ENCODE data around the gene PCDH1.
A peak's percentile ranks its signal among the peaks of the same experiment; 100 is the strongest.
"Not testable (repeated sequence)": the region's sequence is repeated elsewhere in the genome, so short reads cannot be mapped to it uniquely, and the experiment has no call there.

PCDH1 gene

DNA sequence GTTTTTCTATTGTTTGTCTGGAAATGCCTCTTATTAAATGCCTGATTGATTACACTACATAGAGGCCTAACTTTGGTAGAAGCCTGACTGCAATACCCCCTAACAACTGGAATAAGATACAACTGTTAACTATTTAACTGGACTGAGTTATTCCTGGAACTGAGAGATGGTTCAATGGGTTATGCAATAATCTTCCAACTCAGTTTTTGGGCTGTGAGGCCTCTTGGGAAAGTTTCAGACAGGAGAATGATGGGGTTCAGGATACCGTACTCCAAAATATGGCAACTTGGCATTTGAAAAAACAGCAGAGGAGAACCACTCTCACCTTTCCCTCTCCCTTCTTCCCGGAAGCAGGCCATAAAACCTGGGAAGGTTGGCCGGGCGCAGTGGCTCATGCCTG is 19.2 kb upstream of the PCDH1 start:
- no peak for DNase-seq

DNA sequence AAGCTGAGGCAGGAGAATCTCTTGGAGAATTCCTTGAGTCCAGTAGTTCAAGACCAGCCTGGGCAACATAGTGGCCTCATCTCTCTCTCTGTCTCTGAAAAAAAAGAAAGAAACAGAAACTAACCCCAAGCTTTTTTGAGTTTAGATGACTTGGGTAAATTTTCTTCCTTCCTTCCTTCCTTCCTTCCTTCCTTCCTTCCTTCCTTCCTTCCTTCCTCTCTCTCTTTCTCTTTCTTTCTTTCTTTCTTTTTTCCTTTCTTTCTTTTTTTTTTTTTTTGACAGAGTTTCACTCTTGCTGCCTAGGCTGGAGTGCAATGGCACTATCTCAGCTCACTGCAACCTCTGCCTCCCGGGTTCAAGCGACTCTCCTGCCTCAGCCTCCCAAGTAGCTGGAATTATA is 12.2 kb upstream of the PCDH1 start:
- DNase-seq = not testable (repeated sequence)

GRCh38 chr5:141889282-141889871 is 11.2 kb upstream of the PCDH1 start:
- no peak for DNase-seq

- DNase-seq = no peak
Observed at GRCh38 chr5:141883892-141884318, 5.7 kb upstream of the PCDH1 start.

DNA sequence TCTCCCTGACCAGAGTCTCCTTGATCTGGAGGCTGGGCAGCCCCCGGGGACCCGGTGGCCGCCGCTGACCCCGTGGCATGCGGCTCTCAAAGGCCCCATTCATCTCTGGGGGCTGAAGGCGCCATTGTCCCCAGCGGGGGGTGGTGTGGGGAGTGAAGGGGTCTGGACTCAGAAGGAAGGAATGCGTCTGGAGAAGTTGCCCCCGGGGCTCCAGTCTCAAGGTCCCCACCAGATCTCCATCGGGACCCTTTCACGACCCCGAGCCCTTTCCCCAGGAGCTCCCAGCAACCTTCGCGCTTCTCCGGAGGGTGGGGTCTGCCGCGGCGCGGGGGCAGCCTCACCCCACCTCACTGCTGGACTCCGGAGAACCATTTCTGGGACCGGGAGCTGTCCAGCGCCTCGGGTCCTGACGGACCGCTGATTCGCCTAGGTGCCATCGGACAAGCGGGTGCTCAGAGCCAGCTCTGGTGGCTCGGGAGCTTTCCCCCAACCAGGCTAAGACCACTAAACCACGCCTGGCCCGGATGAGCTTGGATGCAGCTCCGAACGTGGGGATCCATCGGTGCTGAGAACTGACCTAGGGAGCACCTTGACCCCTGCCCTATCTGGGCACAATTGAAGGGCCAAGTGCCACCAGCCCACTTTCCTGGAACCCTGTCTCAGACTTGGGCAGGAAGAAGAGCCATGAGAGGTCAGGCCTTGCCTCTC is 5.1 kb upstream of the PCDH1 start:
- no peak for DNase-seq

- peak in 1 of 2 experiments; percentile 71 for DNase-seq
Observed at GRCh38 chr5:141882594-141883183, 4.5 kb upstream of the PCDH1 start.

DNA sequence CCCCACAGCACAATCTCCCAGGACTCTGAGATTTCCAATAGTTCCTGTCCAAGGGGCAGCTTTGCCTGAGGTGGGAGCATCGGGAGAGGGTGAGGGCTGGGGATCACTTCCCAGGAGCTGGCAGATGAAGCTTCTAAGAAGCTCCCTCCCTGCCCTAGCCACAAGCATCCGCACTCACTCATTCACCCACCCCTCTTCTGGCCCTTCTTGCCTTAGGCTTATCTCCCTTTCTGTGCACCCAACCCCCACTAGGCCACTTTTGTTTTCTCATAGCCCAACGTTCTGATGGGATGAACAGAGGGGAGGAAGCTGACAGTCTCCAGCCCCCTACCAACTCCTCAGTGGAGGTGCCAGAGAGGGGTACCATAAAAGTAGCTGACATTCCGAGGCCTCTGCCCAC is 3.7 kb upstream of the PCDH1 start:
- DNase-seq = no peak

DNA sequence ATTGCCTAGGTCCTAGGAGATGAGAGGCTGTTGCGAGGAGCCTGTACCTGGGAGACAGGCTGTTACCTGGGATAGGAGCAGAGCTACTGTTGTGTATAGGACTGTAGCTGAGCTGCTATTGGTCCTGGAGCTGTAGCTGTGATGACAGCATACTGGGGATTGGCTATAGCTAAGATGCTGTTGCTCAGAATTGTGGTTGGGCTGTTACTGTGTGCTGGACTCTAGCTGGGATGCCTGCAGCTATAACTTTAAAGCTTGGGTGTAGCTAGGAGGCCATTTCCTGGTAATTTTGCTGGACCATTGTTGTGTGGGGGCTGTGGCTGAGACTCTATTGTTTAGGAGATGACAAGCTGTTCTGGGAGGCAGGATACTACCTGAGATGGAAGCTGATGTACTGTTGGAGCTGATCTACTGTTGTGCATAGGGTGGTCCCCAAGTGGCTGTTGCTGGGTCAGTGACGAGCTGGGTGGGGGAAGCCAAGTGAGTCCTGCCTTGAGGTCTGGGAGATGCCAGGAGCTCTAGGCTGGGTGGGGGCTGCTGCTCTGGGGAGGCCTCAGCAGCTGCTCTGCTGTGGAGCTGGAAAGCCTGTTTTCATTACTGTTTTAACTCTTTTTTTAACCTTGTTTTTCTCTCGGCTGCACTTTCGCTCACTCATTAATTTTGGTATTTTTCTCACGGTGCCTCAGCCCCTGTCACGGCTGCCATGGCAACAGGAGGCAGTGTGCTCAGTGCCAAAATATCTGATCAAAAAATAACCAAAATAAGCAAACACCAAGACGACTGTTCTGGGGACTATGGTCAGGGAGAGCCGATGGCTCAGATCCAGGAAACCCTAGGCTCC is 3.0 kb upstream of the PCDH1 start:
- peak in 1 of 2 experiments; percentile 17 for DNase-seq

DNA sequence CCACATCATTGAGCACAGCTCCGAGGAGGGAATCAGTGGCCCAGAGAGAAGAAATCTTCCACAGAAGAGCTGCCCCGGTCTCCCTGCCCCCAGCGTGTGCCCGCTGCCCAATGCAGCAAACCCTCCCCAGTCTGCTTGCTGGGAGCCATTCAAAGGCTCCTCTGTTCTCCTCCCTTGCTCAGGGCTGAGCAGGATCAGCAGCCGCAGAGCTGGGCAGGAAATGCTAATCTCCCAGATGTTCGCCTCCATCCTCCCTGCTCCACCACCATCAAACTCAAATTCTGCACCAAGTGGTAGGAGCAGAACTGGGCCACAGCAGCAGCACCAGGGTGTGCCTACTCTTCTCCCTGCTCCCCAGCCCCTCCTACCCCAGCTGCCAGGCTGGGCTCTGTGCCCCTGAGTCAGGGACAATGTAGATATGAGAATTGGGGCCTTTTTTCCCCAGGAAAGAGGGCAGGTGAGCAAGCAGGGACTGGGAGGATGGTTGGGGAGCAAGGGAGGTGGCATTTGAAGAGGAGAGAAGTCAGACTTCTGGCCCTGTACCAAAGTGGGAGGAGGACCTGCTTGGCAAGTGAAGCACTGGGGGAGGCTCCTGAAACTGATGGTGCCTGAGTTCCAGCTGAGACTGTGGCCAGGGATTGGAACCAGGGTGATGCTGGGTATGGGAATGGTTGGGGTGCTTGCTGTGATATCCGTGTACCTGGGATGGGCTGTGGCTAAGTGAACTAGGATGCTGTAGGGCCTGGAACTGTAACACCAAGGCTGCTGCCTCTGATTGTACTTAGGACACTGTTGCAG is 1.9 kb upstream of the PCDH1 start:
- peak in 1 of 2 experiments; percentile 18 for DNase-seq

- DNase-seq = no peak
Observed at GRCh38 chr5:141879426-141879759, 1.2 kb upstream of the PCDH1 start.

DNA sequence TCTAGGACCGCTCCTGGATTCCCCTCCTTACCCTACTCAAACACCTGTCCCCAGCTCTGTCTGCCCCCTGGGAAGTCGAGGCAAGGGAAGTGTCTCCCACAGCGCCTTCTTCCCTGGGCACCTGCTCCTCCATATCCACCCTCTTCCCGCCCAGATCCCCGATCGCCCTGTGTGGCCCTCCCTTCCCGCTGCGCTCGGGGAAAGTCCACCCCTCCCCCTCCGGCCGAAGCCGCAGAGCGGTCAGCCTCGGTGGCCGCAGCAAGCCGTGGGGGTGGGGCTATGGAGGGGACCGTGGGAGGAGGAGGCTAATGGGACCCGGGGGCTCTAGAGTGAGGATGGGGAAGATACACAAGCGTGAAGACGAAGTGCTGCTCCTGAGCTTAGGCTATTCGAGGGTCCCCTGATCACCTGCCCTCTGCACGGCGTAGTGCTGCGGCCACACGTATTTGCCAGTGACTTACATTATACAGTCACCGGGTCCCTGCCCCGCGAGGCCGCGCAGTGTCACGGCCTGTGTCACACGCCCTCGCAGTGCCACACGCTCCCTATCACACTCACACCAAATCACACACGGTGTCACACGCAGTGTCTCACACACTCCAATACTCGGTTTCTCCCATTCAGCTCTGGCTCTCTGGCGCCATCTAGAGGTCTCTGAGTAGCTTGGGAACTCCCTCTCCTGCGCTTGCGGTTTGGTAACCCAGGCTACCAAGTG is 658 bp upstream of the PCDH1 start:
- DNase-seq = peak; percentile 89 to 92

GRCh38 chr5:141877356-141878185 is 639 bp downstream of the PCDH1 start:
- DNase-seq = no peak

DNA sequence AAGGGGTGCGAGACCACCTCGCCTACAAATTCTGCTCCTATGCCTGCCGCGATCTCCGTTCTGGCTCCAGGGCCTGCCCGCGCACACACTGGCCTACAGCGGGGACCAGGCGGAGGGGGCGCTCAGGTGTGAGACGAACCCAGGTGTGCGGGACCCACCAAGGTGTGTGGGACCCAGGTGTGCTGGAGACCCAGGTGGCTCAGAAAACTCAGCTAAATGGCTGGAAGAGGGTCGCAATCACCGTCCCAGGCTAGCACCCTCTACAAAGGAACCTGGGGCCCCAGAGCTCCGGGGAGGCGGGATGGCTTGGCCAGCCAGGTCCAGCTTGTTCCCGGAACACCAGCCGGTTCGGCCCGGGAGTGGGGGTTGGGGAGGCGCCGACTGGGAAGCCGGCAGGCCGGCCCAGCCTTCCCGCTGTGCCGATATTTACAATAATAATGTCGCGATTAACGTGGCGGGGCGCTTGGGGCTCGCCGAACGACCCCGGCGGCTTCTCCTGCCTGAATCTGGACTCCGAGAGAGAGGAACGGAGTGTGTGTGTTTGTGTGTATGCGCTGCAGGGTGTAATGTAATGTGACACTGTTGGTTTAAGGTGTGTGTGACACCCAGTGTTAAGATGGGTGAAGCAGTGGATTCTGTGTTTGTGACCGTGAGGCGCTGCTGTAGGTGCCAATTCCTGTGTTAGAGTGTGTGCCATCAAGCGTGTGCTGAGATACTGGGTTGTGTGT is 1.4 kb downstream of the PCDH1 start:
- no peak for DNase-seq

DNA sequence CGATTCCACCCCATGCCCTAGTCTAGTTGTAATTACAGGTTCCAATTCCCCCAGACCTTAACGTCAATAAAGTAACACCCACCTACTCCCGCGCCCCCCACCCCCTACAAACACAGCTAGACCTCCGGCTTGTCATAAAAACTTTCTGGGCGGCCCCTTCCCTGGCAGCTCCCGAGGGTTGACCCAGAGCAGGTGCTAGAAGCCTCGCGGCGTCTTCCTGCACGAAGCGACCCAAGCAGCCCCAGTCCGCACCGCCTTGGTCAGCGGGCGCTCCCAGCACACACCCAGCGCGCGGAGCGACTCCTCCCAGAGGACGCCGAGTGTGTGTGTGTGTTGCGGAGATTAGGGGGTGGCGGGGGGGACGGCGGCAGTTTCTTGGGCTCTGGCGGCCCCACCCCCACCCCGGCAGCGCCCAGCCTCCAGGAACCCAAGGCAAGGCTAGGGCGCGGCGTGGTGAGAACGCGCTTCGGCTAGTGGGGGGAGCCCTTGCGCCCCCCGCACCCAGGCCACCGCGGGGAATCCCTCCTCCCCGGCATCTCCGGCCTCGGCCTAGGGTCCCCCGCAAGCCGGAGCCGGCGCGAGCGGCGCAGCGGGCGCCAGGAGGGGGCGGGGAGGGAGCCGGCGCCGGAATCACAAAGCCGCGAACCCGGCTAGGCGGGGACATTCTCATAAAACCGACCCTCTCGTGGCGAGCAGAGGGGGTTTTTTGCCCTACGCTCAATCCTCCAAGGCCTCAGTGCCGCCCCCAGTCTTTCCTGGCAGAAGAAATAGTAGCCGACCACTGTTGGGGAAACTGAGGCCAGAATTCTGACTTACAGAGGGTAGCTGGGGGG is 2.2 kb downstream of the PCDH1 start:
- DNase-seq = no peak

DNA sequence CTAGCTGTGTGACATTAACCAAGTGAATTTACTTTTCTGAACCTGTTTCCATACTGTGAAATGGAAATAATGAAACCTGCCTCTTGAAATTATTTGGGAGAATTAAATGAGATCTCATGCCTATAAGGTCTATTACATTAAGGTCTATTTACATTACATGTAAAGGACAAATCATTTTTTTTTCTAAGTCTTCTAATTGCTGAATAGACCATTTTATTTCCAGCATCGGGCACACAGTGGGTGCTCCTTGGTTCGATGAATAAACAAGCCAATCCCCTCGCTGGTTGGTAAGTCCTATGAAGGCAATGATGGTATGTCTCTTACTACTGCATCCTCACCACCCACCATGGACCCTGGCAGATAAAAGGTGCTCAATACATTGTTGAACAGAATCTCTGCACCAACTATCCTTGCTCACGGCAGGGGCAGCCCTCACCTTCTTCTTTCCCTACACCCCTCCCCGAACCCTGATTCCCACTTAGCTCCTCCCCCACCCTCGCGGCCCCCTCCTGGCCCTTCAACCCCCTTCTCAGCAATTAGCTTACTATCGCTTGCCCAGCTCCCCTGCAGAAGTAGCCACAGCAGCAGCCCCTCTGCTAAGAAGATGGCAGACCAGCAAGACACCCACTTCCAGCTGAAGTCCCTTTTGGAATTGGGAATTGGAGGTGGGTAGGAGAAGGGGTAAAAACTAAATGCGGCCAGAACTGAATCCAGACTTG is 3.0 kb downstream of the PCDH1 start:
- no peak for DNase-seq

DNA sequence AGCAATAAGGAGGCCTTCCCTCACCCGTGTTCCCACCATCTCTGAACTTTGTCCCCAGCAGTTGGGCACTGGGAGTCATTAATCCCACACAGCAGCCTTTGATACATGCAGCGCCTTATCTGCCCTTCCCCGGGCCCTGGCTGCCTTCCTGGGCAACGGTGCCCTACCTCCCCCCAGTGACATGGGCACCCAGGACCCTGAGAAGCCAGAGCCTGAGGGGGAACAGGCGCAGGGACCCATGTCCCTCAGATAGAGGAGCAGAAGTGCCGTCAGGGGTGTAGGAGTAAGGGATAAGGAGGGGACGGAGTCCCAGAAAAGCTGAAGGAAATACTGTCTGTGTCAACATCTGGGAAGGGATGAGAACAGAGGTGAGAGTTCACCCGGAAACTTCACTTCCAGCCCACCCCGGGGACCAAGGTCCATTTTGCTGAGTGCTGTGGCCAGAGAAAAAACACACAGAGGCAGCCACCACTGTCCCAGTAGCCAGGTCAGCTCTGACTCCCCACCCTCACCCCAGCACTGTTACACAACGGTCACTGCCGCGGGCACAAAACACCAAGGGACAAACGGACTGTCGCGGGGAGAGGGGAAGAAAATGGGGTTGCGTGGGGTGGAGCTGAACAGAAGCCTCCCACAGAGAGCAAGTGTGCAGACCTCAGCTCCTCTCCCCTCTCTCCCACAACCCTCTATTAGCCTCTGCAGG is 3.8 kb downstream of the PCDH1 start:
- no peak for DNase-seq

- no peak for DNase-seq
Observed at GRCh38 chr5:141873933-141874261, 4.3 kb downstream of the PCDH1 start.
